Fibroblast of lung (primary cell): ENCODE results near the gene PDE4B. TPM values are rescaled to one million over a fixed set of nuclear protein-coding genes. Genes with fewer than 3 reads are reported as not detected.

ENCODE experiments used
- DNase-seq, 2 donors: peaks; one replicate each; pipeline versions ENCODE4 v3.0.0 to v3.0.0-alpha.2; 2010; ENCODE audit warnings: low read depth in 2 of 2
- H2AFZ ChIP-seq: 2 replicates; pipeline ENCODE4 v1.5.1; 2012; ENCODE audit warnings: low read length, control low read depth, inconsistent platforms
- H3K27ac ChIP-seq: 2 replicates; pipeline ENCODE4 v1.5.1; 2011; ENCODE audit warnings: low read length, control low read depth; ENCODE audit not compliant: insufficient read depth
- H3K27me3 ChIP-seq: 2 replicates; pipeline ENCODE4 v1.5.1; 2011; ENCODE audit warnings: mild to moderate bottlenecking, low read length; ENCODE audit not compliant: control insufficient read depth, insufficient read depth
- H3K36me3 ChIP-seq: 2 replicates; pipeline ENCODE4 v1.5.1; 2011; ENCODE audit warnings: low read length; ENCODE audit not compliant: control insufficient read depth, insufficient read depth
- H3K4me1 ChIP-seq: 2 replicates; pipeline ENCODE4 v1.5.1; 2011; ENCODE audit warnings: low read length; ENCODE audit not compliant: control insufficient read depth, insufficient read depth; ENCODE audit errors: extremely low read depth
- H3K4me2 ChIP-seq: 2 replicates; pipeline ENCODE4 v1.5.1; 2011; ENCODE audit warnings: low read length, control low read depth; ENCODE audit not compliant: insufficient read depth; ENCODE audit errors: extremely low read depth
- H3K4me3 ChIP-seq, 4 experiments: fragments of 200-600 bp in 1 of 4; sonication (generic) in 1 of 4; replicated peaks in 1 of 4; 2 replicates each; pipeline ENCODE4 v1.5.1; 2011 to 2016; ENCODE audit warnings: low read length in 4 of 4, low read depth in 3 of 4, mild to moderate bottlenecking in 3 of 4, control low read depth in 2 of 4, inconsistent platforms in 1 of 4, mixed read lengths in 1 of 4; ENCODE audit not compliant: insufficient read depth in 1 of 4; ENCODE audit errors: control extremely low read depth in 1 of 4
- H3K79me2 ChIP-seq: 2 replicates; pipeline ENCODE4 v1.5.1; 2012; ENCODE audit warnings: mild to moderate bottlenecking, low read length, inconsistent platforms; ENCODE audit not compliant: control insufficient read depth, insufficient read depth
- H3K9ac ChIP-seq: 2 replicates; pipeline ENCODE4 v1.5.1; 2011; ENCODE audit warnings: mild to moderate bottlenecking, low read length, control low read depth; ENCODE audit not compliant: insufficient read depth
- H3K9me3 ChIP-seq: 2 replicates; pipeline ENCODE4 v1.5.1; 2012; ENCODE audit warnings: low read depth, low read length; ENCODE audit not compliant: control insufficient read depth, insufficient read depth
- H4K20me1 ChIP-seq: 2 replicates; pipeline ENCODE4 v1.5.1; 2011; ENCODE audit warnings: low read length; ENCODE audit not compliant: control insufficient read depth, insufficient read depth; ENCODE audit errors: extremely low read depth
- EZH2 ChIP-seq: IDR thresholded peaks from 2 replicates; pipeline ENCODE4 v1.5.1; 2012; ENCODE audit warnings: low read length, control low read depth, mild to moderate bottlenecking; ENCODE audit errors: missing control alignments
- polyA plus RNA-seq, 2 donors: library from polyadenylated mRNA; depleted of rRNA in 1 of 2; stranded (reverse) in 1 of 2; unstranded in 1 of 2; fragments of >200 nt; gene quantifications; 2 replicates each; pipeline ENCODE4 v1.2.1, GENCODE V29; 2011 to 2012; ENCODE audit warnings: missing spikeins in 1 of 2
- total RNA-seq: library from RNA; depleted of rRNA; stranded (reverse); fragments of >200 nt; gene quantifications from 2 replicates; pipeline ENCODE4 v1.2.1, GENCODE V29; 2014
- TF ChIP-seq, protein P1 (sequence below), 2 donors: IDR thresholded peaks in 1 of 2; conservative IDR thresholded peaks in 1 of 2; 1 replicate in 1 of 2; 2 replicates in 1 of 2; pipeline ENCODE4 v1.5.1; 2011 to 2012; ENCODE audit warnings: low read length in 2 of 2, control low read depth in 1 of 2, inconsistent platforms in 1 of 2, low read depth in 1 of 2, mild to moderate bottlenecking in 1 of 2

Gene PDE4B
- total and polyA plus RNA-seq, 2 donors (not counting 1 experiment from before 2014, with no cell fraction given): 3.7 to 19.8 TPM

DNA sequence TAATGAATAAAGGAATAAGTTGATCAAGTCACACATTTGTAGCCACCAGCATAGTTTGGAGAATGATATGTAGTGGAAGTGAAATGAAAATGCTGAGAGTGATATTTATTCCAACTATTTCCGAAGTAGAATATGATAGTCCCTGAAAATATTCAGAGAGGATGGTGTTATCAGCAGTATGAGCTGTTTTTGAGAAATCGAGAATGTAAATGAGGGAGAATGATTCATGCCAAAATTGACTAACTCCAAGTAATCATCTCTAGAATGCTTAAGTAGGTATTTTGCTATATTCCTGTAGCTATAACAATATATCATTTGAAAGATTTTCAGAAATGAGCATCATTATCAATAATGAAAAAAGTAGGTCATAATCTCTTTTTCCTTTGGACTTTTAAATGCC, 178.9 kb downstream of the PDE4B start:
- Histone ChIP-seq H3K4me1 (no peaks in the 10 kb centered on the region), H3K4me2 (no peak overlapping the region), H3K79me2 (no peaks in the 10 kb centered on the region), H3K9ac (no peak overlapping the region), H3K9me3 (no peaks in the 10 kb centered on the region), H3K27me3 (no peaks in the 10 kb centered on the region), H2AFZ (no peak overlapping the region), H3K27ac (no peak overlapping the region), H3K36me3 (no peaks in the 10 kb centered on the region), H3K4me3 (no peak overlapping the region), H4K20me1 (no peaks in the 10 kb centered on the region)
- DNase-seq: no peak
- TF ChIP-seq, protein P1, sequence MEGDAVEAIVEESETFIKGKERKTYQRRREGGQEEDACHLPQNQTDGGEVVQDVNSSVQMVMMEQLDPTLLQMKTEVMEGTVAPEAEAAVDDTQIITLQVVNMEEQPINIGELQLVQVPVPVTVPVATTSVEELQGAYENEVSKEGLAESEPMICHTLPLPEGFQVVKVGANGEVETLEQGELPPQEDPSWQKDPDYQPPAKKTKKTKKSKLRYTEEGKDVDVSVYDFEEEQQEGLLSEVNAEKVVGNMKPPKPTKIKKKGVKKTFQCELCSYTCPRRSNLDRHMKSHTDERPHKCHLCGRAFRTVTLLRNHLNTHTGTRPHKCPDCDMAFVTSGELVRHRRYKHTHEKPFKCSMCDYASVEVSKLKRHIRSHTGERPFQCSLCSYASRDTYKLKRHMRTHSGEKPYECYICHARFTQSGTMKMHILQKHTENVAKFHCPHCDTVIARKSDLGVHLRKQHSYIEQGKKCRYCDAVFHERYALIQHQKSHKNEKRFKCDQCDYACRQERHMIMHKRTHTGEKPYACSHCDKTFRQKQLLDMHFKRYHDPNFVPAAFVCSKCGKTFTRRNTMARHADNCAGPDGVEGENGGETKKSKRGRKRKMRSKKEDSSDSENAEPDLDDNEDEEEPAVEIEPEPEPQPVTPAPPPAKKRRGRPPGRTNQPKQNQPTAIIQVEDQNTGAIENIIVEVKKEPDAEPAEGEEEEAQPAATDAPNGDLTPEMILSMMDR (conservative IDR thresholded peaks at IDR 0.05 in 1 of 2, IDR thresholded peaks at IDR 0.05 in 1 of 2; ENCODE audit: low read depth in 1 of 2, low read length in 2 of 2): no peak
- no peak for TF ChIP-seq EZH2

DNA sequence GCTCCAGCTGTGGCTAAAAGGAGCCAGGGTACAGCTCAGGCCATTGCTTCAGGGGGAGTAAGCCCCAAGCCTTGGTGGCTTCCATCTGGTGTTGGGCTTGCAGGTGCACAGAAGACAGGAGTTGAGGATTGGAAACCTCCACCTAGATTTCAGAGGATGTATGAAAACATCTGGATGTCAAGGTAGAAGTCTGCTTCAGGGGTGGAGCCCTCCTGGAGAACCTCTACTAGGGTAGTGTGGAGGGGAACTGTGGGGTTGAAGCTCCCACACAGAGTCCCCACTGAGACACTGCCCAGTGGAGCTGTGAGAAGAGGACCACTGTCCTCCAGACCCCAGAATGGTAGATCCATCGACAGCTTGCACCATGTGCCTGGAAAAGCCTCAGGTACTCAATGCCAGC, 183.0 kb downstream of the PDE4B start:
- H3K4me1 ChIP-seq: no peaks in the 10 kb centered on the region
- no peak overlapping the region for H3K27ac ChIP-seq
- no peaks in the 10 kb centered on the region for H3K9me3 ChIP-seq
- H3K9ac ChIP-seq: no peak overlapping the region
- no peak overlapping the region for H3K4me3 ChIP-seq
- H3K27me3 ChIP-seq: no peaks in the 10 kb centered on the region
- no peak overlapping the region for H2AFZ ChIP-seq
- no peaks in the 10 kb centered on the region for H4K20me1 ChIP-seq
- H3K4me2 ChIP-seq: no peak overlapping the region
- no peak for DNase-seq
- no peaks in the 10 kb centered on the region for H3K79me2 ChIP-seq
- no peaks in the 10 kb centered on the region for H3K36me3 ChIP-seq
- TF ChIP-seq EZH2: no peak
- TF ChIP-seq, protein P1 (conservative IDR thresholded peaks at IDR 0.05 in 1 of 2, IDR thresholded peaks at IDR 0.05 in 1 of 2; ENCODE audit: low read depth in 1 of 2, low read length in 2 of 2): no peak

DNA sequence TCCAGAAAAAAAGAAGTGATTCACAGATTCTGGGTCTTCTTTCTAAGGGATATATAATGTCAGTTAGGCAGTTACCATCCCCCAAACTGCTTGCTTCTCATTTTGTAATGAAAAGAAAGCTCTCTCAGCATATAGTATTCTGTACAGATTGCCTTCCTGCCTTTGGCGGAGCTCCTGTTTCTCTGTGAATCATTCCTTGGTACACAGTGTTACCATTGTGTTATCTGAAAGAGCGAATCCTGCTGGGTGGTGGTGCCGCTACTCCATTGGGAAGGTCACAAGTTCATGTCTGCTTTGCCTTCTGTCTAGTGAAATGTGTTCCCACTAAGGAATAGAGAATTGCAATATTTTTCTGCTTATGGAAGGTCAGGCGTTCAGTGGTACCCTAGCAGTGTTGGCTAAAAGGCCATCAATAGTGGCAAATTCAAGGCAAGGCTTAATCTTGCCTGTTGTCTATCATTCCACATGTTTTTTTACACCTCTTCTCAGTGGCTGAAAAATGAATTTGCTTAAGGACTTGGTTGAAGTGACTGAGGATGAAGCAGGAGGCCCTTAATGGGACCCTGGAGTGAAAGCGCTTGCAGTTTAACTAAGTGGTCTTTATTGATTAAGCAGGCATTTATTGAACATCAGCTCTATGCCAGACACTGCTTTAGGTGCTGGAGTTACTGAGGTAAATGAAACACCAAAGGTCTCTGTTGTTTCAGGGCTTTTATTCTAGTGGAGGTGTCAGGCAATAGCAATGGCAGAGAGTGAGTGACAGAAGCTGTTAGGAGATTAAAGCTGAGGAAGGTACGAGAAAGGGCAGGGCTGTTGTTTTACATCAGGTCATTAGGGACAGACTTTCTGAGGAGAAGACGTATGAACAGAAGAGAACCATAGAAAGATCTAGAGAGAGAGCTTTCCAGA, 186.7 kb downstream of the PDE4B start:
- H3K4me3 ChIP-seq: no peak overlapping the region
- H3K4me1 ChIP-seq: no peaks in the 10 kb centered on the region
- peak; percentile 70 to 84 for DNase-seq
- TF ChIP-seq EZH2: no peak
- TF ChIP-seq, protein P1 (conservative IDR thresholded peaks at IDR 0.05 in 1 of 2, IDR thresholded peaks at IDR 0.05 in 1 of 2; ENCODE audit: low read depth in 1 of 2, low read length in 2 of 2): no peak
- no peaks in the 10 kb centered on the region for H3K36me3 ChIP-seq
- no peaks in the 10 kb centered on the region for H4K20me1 ChIP-seq
- H3K27me3 ChIP-seq: no peaks in the 10 kb centered on the region
- H3K4me2 ChIP-seq: no peak overlapping the region
- no peak overlapping the region for H2AFZ ChIP-seq
- no peaks in the 10 kb centered on the region for H3K9me3 ChIP-seq
- H3K9ac ChIP-seq: no peak overlapping the region
- no peak overlapping the region for H3K27ac ChIP-seq
- no peaks in the 10 kb centered on the region for H3K79me2 ChIP-seq
